HepG2 (cell line): ENCODE measurements around the gene IP6K3. TPM values are rescaled to one million over a fixed set of nuclear protein-coding genes. Genes with fewer than 3 reads are reported as not detected.

ENCODE experiments used
- ARID3A ChIP-seq: IDR thresholded peaks from 2 replicates; pipeline ENCODE4 v1.6.1; 2012; ENCODE audit warnings: low read depth, low read length, improper control_type of control experiment
- ARNT ChIP-seq: fragments of 450-650 bp; IDR thresholded peaks from 2 replicates; pipeline ENCODE4 v1.6.1; 2017
- BHLHE40 ChIP-seq: IDR thresholded peaks from 2 replicates; pipeline ENCODE4 v1.6.1; 2011; ENCODE audit warnings: low read length, improper control_type of control experiment
- FOXK1 ChIP-seq: sonication (generic); formaldehyde crosslinking; IDR thresholded peaks from 2 replicates; pipeline ENCODE4 v1.4.0; 2020; ENCODE audit warnings: low read depth, missing genetic modification reagents, borderline replicate concordance
- LBX2 ChIP-seq: sonication (generic); formaldehyde crosslinking; IDR thresholded peaks from 2 replicates; pipeline ENCODE4 v1.5.0; 2020; ENCODE audit warnings: missing genetic modification reagents, mild to moderate bottlenecking, borderline replicate concordance
- MEF2D ChIP-seq: sonication (generic); formaldehyde crosslinking; IDR thresholded peaks from 2 replicates; pipeline ENCODE4 v1.5.1; 2020; ENCODE audit warnings: mild to moderate bottlenecking, missing genetic modification reagents
- NCOA5 ChIP-seq: sonication (generic); formaldehyde crosslinking; IDR thresholded peaks from 2 replicates; pipeline ENCODE4 v1.4.0; 2020; ENCODE audit warnings: missing genetic modification reagents
- RARG ChIP-seq: sonication (generic); formaldehyde crosslinking; IDR thresholded peaks from 2 replicates; pipeline ENCODE4 v1.4.0; 2020; ENCODE audit warnings: low read depth, mild to moderate bottlenecking, missing genetic modification reagents
- ZBTB1 ChIP-seq: sonication (generic); formaldehyde crosslinking; IDR thresholded peaks from 2 replicates; pipeline ENCODE4 v1.4.0; 2020; ENCODE audit warnings: missing genetic modification reagents, borderline replicate concordance
- ZBTB26 ChIP-seq: IDR thresholded peaks from 2 replicates; pipeline ENCODE4 v1.6.1; 2016; ENCODE audit warnings: missing compliant biosample characterization, missing genetic modification reagents, borderline replicate concordance
- ZKSCAN5 ChIP-seq: sonication (generic); formaldehyde crosslinking; IDR thresholded peaks from 2 replicates; pipeline ENCODE4 v1.5.1; 2020; ENCODE audit warnings: mild to moderate bottlenecking, missing genetic modification reagents
- ZSCAN30 ChIP-seq: sonication (generic); formaldehyde crosslinking; IDR thresholded peaks from 2 replicates; pipeline ENCODE4 v1.5.0; 2020; ENCODE audit warnings: mild to moderate bottlenecking, missing genetic modification reagents
- polyA plus RNA-seq, 8 experiments: library from polyadenylated mRNA; depleted of rRNA in 3 of 8; stranded (reverse) in 7 of 8; unstranded in 1 of 8; fragments of >200 nt; fragmentation: Illumina TruSeq in 4 of 8; extraction: Trizol in 4 of 8; gene quantifications; 2 replicates each; pipeline versions ENCODE4 v1.2.1 to v1.2.3, GENCODE V29; 2011 to 2016; ENCODE audit warnings: low read depth in 4 of 8, missing spikeins in 1 of 8, mixed read lengths in 1 of 8; ENCODE audit not compliant: insufficient read depth in 1 of 8
- total RNA-seq, 5 experiments: library from RNA; depleted of rRNA; stranded (reverse); fragments of >200 nt; fragmentation: Illumina TruSeq; extraction: Trizol; gene quantifications; 2 replicates each; pipeline ENCODE4 v1.2.3, GENCODE V29; 2016; ENCODE audit warnings: low read depth in 1 of 5
- TF ChIP-seq, protein P1 (sequence below): sonication (generic); formaldehyde crosslinking; IDR thresholded peaks from 2 replicates; pipeline ENCODE4 v1.4.0; 2020; ENCODE audit warnings: missing genetic modification reagents, borderline replicate concordance
- TF ChIP-seq, protein P2 (sequence below): sonication (generic); formaldehyde crosslinking; IDR thresholded peaks from 2 replicates; pipeline ENCODE4 v1.4.0; 2020; ENCODE audit warnings: missing genetic modification reagents
- TF ChIP-seq, protein P3 (sequence below): fragments of 450-650 bp; IDR thresholded peaks from 2 replicates; pipeline ENCODE4 v1.6.1; 2017

Gene IP6K3
- total and polyA plus RNA-seq, 2 of the 13 experiments (the other 11 are each of a cell fraction or from before 2014, with no cell fraction given): 0.11 to 0.18 TPM

DNA sequence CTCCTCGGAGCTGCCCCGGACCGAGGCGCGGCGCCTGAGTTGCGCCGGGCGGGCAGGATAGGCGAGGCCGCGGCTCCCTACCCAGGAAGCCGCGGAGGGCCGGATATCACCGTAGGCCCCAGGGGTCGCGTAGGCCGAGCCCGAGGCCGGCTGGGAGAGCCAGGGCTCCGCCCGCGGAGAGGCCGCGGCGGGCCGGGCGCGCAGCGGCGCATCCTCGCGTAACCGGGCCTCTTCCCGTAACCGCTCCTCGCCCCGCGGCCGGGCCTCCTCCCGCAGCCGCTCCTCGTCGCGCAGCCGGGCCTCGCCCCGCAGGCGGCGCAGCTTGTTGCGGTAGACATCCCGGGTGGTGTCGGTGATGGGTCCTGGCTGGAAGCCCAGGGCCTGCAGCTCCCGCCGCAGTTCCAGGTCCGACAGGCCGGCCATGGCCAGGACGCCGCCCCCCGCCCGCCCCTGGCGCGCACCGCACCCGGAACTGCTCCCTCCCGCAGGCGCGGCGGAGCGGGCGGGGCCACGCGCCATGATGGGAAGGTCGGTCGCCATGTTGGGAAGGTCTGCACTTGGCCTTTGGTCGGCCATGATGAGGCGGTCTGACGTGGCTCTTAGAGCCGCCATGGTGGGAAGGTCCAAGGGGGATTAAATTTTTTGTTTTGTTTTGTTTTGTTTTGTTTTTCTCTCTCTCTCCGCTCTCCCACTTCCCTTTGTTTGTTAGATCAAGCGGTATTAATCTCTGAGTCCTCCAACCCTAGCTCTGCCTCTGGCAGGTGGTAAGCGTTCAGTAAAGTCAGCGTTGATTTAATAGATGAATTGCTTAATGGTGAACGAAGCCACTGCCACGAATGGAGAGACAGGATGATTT, 42.2 kb upstream of the IP6K3 start, which contains the start of gene LEMD2 (continued):
- TF ChIP-seq, protein P1, sequence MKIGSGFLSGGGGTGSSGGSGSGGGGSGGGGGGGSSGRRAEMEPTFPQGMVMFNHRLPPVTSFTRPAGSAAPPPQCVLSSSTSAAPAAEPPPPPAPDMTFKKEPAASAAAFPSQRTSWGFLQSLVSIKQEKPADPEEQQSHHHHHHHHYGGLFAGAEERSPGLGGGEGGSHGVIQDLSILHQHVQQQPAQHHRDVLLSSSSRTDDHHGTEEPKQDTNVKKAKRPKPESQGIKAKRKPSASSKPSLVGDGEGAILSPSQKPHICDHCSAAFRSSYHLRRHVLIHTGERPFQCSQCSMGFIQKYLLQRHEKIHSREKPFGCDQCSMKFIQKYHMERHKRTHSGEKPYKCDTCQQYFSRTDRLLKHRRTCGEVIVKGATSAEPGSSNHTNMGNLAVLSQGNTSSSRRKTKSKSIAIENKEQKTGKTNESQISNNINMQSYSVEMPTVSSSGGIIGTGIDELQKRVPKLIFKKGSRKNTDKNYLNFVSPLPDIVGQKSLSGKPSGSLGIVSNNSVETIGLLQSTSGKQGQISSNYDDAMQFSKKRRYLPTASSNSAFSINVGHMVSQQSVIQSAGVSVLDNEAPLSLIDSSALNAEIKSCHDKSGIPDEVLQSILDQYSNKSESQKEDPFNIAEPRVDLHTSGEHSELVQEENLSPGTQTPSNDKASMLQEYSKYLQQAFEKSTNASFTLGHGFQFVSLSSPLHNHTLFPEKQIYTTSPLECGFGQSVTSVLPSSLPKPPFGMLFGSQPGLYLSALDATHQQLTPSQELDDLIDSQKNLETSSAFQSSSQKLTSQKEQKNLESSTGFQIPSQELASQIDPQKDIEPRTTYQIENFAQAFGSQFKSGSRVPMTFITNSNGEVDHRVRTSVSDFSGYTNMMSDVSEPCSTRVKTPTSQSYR (CRISPR knock-in tag): no peak
- TF ChIP-seq MEF2D (CRISPR knock-in tag) (no peak; the same call in 1 of the 2 replicates), ZSCAN30 (CRISPR knock-in tag) (no peak), RARG (CRISPR knock-in tag) (peak; percentile 91; the same call in 1 of the 2 replicates), NCOA5 (CRISPR knock-in tag) (no peak), ARID3A (no peak), ZKSCAN5 (CRISPR knock-in tag) (no peak), ARNT (no peak), ZBTB26 (CRISPR knock-in tag) (no peak; the same call in 1 of the 2 replicates), ZBTB1 (CRISPR knock-in tag) (no peak), LBX2 (peak; percentile 11; the same call in 1 of the 2 replicates), BHLHE40 (peak; percentile 38; the same call in 1 of the 2 replicates), FOXK1 (peak; percentile 86; the same call in 1 of the 2 replicates)
- TF ChIP-seq, protein P2, sequence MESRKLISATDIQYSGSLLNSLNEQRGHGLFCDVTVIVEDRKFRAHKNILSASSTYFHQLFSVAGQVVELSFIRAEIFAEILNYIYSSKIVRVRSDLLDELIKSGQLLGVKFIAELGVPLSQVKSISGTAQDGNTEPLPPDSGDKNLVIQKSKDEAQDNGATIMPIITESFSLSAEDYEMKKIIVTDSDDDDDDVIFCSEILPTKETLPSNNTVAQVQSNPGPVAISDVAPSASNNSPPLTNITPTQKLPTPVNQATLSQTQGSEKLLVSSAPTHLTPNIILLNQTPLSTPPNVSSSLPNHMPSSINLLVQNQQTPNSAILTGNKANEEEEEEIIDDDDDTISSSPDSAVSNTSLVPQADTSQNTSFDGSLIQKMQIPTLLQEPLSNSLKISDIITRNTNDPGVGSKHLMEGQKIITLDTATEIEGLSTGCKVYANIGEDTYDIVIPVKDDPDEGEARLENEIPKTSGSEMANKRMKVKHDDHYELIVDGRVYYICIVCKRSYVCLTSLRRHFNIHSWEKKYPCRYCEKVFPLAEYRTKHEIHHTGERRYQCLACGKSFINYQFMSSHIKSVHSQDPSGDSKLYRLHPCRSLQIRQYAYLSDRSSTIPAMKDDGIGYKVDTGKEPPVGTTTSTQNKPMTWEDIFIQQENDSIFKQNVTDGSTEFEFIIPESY (CRISPR knock-in tag): peak; percentile 57
- TF ChIP-seq, protein P3, sequence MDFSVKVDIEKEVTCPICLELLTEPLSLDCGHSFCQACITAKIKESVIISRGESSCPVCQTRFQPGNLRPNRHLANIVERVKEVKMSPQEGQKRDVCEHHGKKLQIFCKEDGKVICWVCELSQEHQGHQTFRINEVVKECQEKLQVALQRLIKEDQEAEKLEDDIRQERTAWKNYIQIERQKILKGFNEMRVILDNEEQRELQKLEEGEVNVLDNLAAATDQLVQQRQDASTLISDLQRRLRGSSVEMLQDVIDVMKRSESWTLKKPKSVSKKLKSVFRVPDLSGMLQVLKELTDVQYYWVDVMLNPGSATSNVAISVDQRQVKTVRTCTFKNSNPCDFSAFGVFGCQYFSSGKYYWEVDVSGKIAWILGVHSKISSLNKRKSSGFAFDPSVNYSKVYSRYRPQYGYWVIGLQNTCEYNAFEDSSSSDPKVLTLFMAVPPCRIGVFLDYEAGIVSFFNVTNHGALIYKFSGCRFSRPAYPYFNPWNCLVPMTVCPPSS: no peak
